Breast epithelium (tissue), 4 donors: ENCODE data around the gene SDK1. TPM values are rescaled to one million over a fixed set of nuclear protein-coding genes. Genes with fewer than 3 reads are reported as not detected.

Source experiments
- DNase-seq, 2 donors: peaks; one replicate each; pipeline ENCODE4 v3.0.0-alpha.2; 2019; ENCODE audit warnings: low spot score in 2 of 2
- H3K27ac ChIP-seq, 2 donors: fragments of 200-600 bp; sonication (generic) in 1 of 2; one replicate each; pipeline ENCODE4 v1.5.1; 2016 to 2019; ENCODE audit warnings: mild to moderate bottlenecking in 1 of 2
- H3K27me3 ChIP-seq, 2 donors: fragments of 200-600 bp; sonication (generic) in 1 of 2; one replicate each; pipeline versions ENCODE4 v1.5.1 to v1.6.0; 2017 to 2019; ENCODE audit warnings: control low read depth in 1 of 2, mild to moderate bottlenecking in 1 of 2
- H3K36me3 ChIP-seq: fragments of 200-600 bp; one replicate; pipeline ENCODE4 v1.5.1; 2019
- H3K4me1 ChIP-seq, 2 donors: fragments of 200-600 bp; sonication (generic); one replicate each; pipeline ENCODE4 v1.5.1; 2016 to 2019; ENCODE audit warnings: control low read depth in 1 of 2
- H3K4me3 ChIP-seq, 3 donors: fragments of 200-600 bp; sonication (generic); 1 replicate in 2 of 3; 2 replicates in 1 of 3; pipeline ENCODE4 v1.5.1; 2016 to 2019; ENCODE audit warnings: mild to moderate bottlenecking in 3 of 3, moderate library complexity in 2 of 3
- H3K9me3 ChIP-seq, 2 donors: fragments of 200-600 bp; sonication (generic) in 1 of 2; one replicate each; pipeline ENCODE4 v1.5.1; 2016 to 2019; ENCODE audit warnings: control low read depth in 1 of 2
- POLR2A ChIP-seq: fragments of 450-650 bp; IDR thresholded peaks from one replicate; pipeline ENCODE4 v1.6.1; 2016; ENCODE audit warnings: antibody characterized with exemption, mild to moderate bottlenecking, moderate library complexity
- POLR2AphosphoS5 ChIP-seq, 3 donors: sonication (generic); formaldehyde crosslinking; IDR thresholded peaks; one replicate each; pipeline ENCODE4 v1.6.1; 2017; ENCODE audit warnings: antibody characterized with exemption in 3 of 3
- intact Hi-C: fragments of 100-400 bp; cut with DNase I; formaldehyde crosslinking; loops from one replicate; pipeline ENCODE4 v1.15.1; 2023; ENCODE audit warnings: low total_unique reads
- total RNA-seq, 3 donors: library from RNA; depleted of rRNA; stranded (reverse); fragments of >200 nt; gene quantifications; one replicate each; pipeline ENCODE4 v1.1.0, GENCODE V29; 2016
- TF ChIP-seq, protein P1 (sequence below), 3 donors: fragments of 450-650 bp; IDR thresholded peaks; one replicate each; pipeline ENCODE4 v1.5.1; 2016 to 2017; ENCODE audit warnings: antibody characterized with exemption in 3 of 3, mild to moderate bottlenecking in 3 of 3, moderate library complexity in 3 of 3

The SDK1 gene
- total RNA-seq, 3 donors from 2014 or later, result 3.7 to 18.2 (median 6.6) TPM

DNA sequence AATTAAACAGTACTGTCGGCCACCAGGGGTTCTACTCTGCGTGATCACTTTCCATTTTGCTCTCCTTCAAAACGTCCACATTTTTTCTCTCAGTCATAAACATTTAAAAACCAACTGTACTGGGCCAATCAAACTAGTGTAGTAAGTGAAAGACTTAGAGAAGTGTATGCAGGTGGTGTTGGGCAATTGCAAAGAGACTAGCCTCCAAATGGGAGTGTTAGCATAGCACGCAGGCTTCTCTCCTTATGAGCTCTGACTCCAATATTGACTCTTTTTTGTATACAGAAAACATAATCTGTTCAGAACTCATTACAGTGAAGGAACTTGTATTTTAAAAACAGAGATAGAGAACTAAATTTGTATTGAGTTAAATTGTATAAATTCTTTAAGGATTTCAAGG is 150.6 kb downstream of the SDK1 start:
- no peak overlapping the region for H3K4me3 ChIP-seq
- no peaks in the 10 kb centered on the region for H3K36me3 ChIP-seq
- H3K27ac ChIP-seq, result no peak overlapping the region
- no peaks in the 10 kb centered on the region for H3K27me3 ChIP-seq
- TF ChIP-seq POLR2AphosphoS5 (IDR thresholded peaks at IDR 0.05) (no peak), POLR2A (no peak)
- TF ChIP-seq, protein P1, sequence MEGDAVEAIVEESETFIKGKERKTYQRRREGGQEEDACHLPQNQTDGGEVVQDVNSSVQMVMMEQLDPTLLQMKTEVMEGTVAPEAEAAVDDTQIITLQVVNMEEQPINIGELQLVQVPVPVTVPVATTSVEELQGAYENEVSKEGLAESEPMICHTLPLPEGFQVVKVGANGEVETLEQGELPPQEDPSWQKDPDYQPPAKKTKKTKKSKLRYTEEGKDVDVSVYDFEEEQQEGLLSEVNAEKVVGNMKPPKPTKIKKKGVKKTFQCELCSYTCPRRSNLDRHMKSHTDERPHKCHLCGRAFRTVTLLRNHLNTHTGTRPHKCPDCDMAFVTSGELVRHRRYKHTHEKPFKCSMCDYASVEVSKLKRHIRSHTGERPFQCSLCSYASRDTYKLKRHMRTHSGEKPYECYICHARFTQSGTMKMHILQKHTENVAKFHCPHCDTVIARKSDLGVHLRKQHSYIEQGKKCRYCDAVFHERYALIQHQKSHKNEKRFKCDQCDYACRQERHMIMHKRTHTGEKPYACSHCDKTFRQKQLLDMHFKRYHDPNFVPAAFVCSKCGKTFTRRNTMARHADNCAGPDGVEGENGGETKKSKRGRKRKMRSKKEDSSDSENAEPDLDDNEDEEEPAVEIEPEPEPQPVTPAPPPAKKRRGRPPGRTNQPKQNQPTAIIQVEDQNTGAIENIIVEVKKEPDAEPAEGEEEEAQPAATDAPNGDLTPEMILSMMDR (IDR thresholded peaks at IDR 0.05), result no peak
- no peak for DNase-seq
- H3K4me1 ChIP-seq, result no peaks in the 10 kb centered on the region
- peaks cover 0 to 9% of the 10 kb centered on the region in 2 donors for H3K9me3 ChIP-seq
- intact Hi-C loops, result no loop called here

DNA sequence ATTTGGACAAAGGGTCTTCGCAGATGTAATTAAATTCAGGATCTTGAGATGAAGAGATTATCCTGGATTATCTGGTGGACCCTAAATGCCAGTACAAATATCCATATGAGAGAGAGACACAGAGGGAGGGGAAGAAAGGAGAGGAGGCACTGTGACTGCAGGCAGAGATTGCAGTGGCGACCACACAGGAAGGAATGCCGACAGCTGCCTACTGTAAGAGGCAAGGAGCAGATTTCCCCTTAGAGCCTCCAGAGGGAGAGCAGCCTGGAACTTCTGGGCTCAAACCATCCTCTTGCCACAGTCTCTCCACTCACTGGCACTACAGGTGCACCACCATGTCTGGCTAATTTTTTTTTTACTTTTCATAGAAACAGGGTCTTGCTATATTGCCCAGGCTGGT is 152.3 kb downstream of the SDK1 start:
- intact Hi-C loops, result no loop called here
- no peak for TF ChIP-seq POLR2AphosphoS5 (IDR thresholded peaks at IDR 0.05)
- TF ChIP-seq POLR2A, result no peak
- TF ChIP-seq, protein P1 (IDR thresholded peaks at IDR 0.05), result no peak

DNA sequence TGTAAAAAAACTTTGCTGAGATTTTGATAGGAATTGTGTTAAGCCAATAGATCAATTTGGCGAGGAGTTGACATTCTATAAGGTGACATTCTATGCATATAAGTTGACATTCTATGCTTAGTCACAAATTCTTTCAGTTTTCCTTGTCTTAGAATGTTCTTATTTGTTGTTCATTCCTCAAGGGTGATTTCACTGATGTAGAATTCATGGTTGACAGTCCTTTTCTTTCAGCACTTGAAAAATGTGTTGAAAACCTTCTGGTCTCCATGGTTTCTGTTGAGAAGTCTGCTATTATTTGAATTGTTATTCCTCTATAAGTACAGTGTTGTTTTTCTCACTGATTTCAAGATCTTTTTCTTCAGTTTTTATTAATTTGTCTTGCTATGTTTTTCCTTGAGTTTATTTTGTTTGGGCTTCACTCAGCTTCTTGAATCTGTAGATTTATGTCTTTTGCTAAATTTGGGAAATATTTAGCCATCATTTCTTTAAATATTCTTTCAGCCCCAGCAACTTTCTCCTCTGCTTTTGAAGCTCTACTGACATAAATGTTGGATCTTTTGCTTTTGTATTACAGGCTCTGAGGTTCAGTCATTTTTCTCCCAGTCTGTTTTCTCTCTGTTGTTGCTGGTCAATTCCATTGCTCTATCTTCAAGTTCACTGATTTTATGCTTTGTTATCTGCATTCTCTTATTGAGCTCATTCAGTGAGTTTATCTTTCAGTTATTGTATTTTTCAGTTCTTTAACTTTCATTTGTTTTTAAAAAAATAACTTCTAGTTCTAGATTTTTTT is 154.9 kb downstream of the SDK1 start:
- intact Hi-C loops, result no loop called here

More for the DNA sequence above, 152.3 kb downstream of the SDK1 start:
- no peak overlapping the region for H3K4me3 ChIP-seq
- no peak overlapping the region for H3K27ac ChIP-seq
- H3K27me3 ChIP-seq, result no peaks in the 10 kb centered on the region
- no peak for DNase-seq
- peaks cover 0 to 6% of the 10 kb centered on the region in 2 donors for H3K9me3 ChIP-seq
- H3K36me3 ChIP-seq, result no peaks in the 10 kb centered on the region
- no peaks in the 10 kb centered on the region for H3K4me1 ChIP-seq

DNA sequence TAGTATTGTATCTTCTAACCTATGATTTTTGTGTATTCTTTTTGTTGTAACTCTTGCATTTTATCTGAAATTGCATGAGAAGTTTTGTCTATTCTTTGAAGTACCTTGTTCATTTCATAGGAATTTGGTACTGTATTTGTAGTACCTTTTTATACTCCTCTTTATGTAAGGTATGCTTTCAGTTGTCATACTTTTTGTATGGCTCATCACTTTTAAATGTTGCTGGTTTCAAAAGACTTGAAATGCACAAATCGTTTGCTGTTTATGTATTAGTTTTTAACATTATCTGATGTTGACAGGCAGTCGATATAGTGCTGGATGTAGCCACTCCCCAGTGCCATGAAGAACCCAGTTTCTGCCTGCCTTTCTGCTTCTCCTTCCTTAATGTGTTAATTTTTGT is 158.1 kb downstream of the SDK1 start:
- Histone ChIP-seq H3K4me3 (no peak overlapping the region), H3K4me1 (no peaks in the 10 kb centered on the region), H3K9me3 (peaks cover 0 to 6% of the 10 kb centered on the region in 2 donors), H3K36me3 (no peaks in the 10 kb centered on the region), H3K27ac (no peak overlapping the region), H3K27me3 (no peaks in the 10 kb centered on the region)
- intact Hi-C loops, result no loop called here
- TF ChIP-seq POLR2A, result no peak
- TF ChIP-seq, protein P1 (IDR thresholded peaks at IDR 0.05), result no peak
- TF ChIP-seq POLR2AphosphoS5 (IDR thresholded peaks at IDR 0.05), result no peak
- DNase-seq, result no peak

More for the DNA sequence above, 154.9 kb downstream of the SDK1 start:
- TF ChIP-seq POLR2AphosphoS5 (IDR thresholded peaks at IDR 0.05), result no peak
- TF ChIP-seq, protein P1 (IDR thresholded peaks at IDR 0.05), result no peak
- no peak for TF ChIP-seq POLR2A
- H3K27me3 ChIP-seq, result no peaks in the 10 kb centered on the region
- H3K4me1 ChIP-seq, result no peaks in the 10 kb centered on the region
- DNase-seq, result no peak
- peaks cover 0 to 6% of the 10 kb centered on the region in 2 donors for H3K9me3 ChIP-seq
- no peak overlapping the region for H3K27ac ChIP-seq
- no peaks in the 10 kb centered on the region for H3K36me3 ChIP-seq
- H3K4me3 ChIP-seq, result no peak overlapping the region

DNA sequence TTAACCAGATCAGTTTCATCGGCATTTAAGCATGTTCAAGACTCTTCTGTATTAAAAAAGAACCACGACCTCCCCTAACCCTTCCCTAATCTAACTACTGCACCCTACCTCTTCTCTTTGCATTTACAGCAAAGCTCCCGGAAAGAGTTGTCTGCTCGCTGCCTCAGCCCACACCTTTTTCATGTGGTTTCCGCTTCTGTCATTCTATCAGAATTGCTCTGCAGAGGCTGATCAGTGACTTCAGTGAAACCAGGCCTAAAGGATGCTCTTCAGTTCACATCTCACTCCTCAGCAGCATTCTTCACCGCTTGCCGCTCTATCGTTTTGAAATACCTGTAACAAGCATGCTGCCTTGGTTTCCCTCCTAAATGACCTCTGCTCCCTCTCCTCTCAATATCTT is 160.9 kb downstream of the SDK1 start:
- no peaks in the 10 kb centered on the region for H3K27me3 ChIP-seq
- no peak for DNase-seq
- no peak overlapping the region for H3K27ac ChIP-seq
- H3K36me3 ChIP-seq, result no peaks in the 10 kb centered on the region
- no peak overlapping the region for H3K4me3 ChIP-seq
- no peak for TF ChIP-seq POLR2A
- TF ChIP-seq, protein P1 (IDR thresholded peaks at IDR 0.05), result no peak
- TF ChIP-seq POLR2AphosphoS5 (IDR thresholded peaks at IDR 0.05), result no peak
- no peaks in the 10 kb centered on the region for H3K4me1 ChIP-seq
- intact Hi-C loops, result no loop called here
- peaks cover 0 to 2% of the 10 kb centered on the region in 2 donors for H3K9me3 ChIP-seq
